GM18502 (cell line): Measurements from ENCODE around the gene NACAD.

Experiments
- ATAC-seq: cut with Tn5 transposase; IDR thresholded peaks from one replicate; pipeline ENCODE4 v1.9.1; 2021; ENCODE audit warnings: mild to moderate bottlenecking; ENCODE audit not compliant: unreplicated experiment, poor library complexity

The NACAD gene

GRCh38 chr7:45092100-45092930 is 3.5 kb upstream of the NACAD start:
- no peak for ATAC-seq

- no peak for ATAC-seq
Observed at GRCh38 chr7:45089341-45089891, 647 bp upstream of the NACAD start.

- ATAC-seq, result no peak
Observed at GRCh38 chr7:45088146-45088701, 545 bp downstream of the NACAD start.

- no peak for ATAC-seq
Observed at GRCh38 chr7:45087301-45088145, 1.2 kb downstream of the NACAD start.

- no peak for ATAC-seq
Observed at GRCh38 chr7:45086331-45087065, 2.3 kb downstream of the NACAD start.

GRCh38 chr7:45085619-45086200 is 3.1 kb downstream of the NACAD start:
- no peak for ATAC-seq

- ATAC-seq, result no peak
Observed at GRCh38 chr7:45084901-45085618, 3.7 kb downstream of the NACAD start.

- ATAC-seq, result no peak
Observed at GRCh38 chr7:45084336-45084735, 4.4 kb downstream of the NACAD start.

GRCh38 chr7:45082831-45083331 is 5.9 kb downstream of the NACAD start:
- no peak for ATAC-seq

GRCh38 chr7:45082031-45082830 is 6.5 kb downstream of the NACAD start:
- no peak for ATAC-seq

GRCh38 chr7:45081670-45081974 is 7.1 kb downstream of the NACAD start:
- ATAC-seq, result no peak

- ATAC-seq, result no peak
Observed at GRCh38 chr7:45080958-45081669, 7.7 kb downstream of the NACAD start.

GRCh38 chr7:45080265-45080957 is 8.4 kb downstream of the NACAD start:
- no peak for ATAC-seq

- ATAC-seq, result no peak
Observed at GRCh38 chr7:45078125-45078681, 10.6 kb downstream of the NACAD start.

GRCh38 chr7:45077579-45077978 is 11.2 kb downstream of the NACAD start:
- no peak for ATAC-seq

- ATAC-seq, result no peak
Observed at GRCh38 chr7:45076946-45077345, 11.8 kb downstream of the NACAD start.
